Parathyroid adenoma (tissue), 2 donors: ENCODE data around the gene MAGI2.

Experiments
- H2AFZ ChIP-seq: fragments of 300-600 bp; sonication (generic); one replicate; pipeline ENCODE4 v1.7.0; 2017; ENCODE audit warnings: antibody characterized with exemption, mild to moderate bottlenecking
- H3K27ac ChIP-seq: fragments of 300-600 bp; sonication (generic); one replicate; pipeline ENCODE4 v1.7.0; 2017
- H3K27me3 ChIP-seq: fragments of 300-600 bp; sonication (generic); one replicate; pipeline ENCODE4 v1.7.0; 2017; ENCODE audit warnings: low read length; ENCODE audit not compliant: control insufficient read depth, insufficient read depth
- H3K36me3 ChIP-seq: fragments of 300-600 bp; sonication (generic); one replicate; pipeline ENCODE4 v1.7.0; 2017; ENCODE audit warnings: low read length; ENCODE audit not compliant: control insufficient read depth, insufficient read depth
- H3K4me1 ChIP-seq: fragments of 300-600 bp; sonication (generic); one replicate; pipeline ENCODE4 v1.7.0; 2017; ENCODE audit warnings: control low read depth
- H3K4me2 ChIP-seq: fragments of 300-600 bp; sonication (generic); one replicate; pipeline ENCODE4 v1.7.0; 2017; ENCODE audit warnings: low read length
- H3K4me3 ChIP-seq: fragments of 300-600 bp; sonication (generic); one replicate; pipeline ENCODE4 v1.7.0; 2017; ENCODE audit warnings: low read depth, low read length
- H3K79me2 ChIP-seq: fragments of 300-600 bp; sonication (generic); one replicate; pipeline ENCODE4 v1.7.0; 2017; ENCODE audit warnings: control low read depth
- H3K9ac ChIP-seq: fragments of 300-600 bp; sonication (generic); one replicate; pipeline ENCODE4 v1.7.0; 2017; ENCODE audit warnings: mild to moderate bottlenecking
- H3K9me3 ChIP-seq: fragments of 300-600 bp; sonication (generic); one replicate; pipeline ENCODE4 v1.7.0; 2017; ENCODE audit warnings: low read length; ENCODE audit not compliant: control insufficient read depth
- TF ChIP-seq, protein P1 (sequence below): fragments of 300-600 bp; sonication (generic); IDR thresholded peaks from one replicate; pipeline ENCODE4 v1.7.0; 2017; ENCODE audit warnings: antibody characterized with exemption, mild to moderate bottlenecking
- donor health status: primary hyperparathyroidism.

Gene MAGI2

DNA sequence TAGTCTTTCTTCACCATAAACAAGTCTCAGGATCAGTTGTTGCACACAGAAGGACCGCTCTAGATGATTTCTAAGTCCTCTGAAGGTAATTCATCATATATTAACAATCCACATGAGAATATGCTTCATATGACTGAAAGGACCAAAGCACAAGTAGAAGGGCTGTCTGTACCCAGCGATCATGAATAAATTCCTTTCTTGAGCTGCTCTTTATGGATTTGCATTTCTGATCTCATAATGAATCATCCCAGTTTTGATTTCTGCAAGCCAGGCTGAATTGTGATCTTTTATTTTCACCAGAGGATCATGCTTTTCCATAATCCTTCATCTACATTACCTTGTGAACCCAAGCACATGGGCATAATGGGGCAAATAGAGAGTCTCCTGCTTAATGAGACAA lies 675.6 kb downstream of the MAGI2 start:
- no peaks in the 10 kb centered on the region for H3K4me1 ChIP-seq
- H3K4me3 ChIP-seq: no peak overlapping the region
- no peak overlapping the region for H2AFZ ChIP-seq
- no peaks in the 10 kb centered on the region for H3K9me3 ChIP-seq
- H3K4me2 ChIP-seq: no peak overlapping the region
- TF ChIP-seq, protein P1, sequence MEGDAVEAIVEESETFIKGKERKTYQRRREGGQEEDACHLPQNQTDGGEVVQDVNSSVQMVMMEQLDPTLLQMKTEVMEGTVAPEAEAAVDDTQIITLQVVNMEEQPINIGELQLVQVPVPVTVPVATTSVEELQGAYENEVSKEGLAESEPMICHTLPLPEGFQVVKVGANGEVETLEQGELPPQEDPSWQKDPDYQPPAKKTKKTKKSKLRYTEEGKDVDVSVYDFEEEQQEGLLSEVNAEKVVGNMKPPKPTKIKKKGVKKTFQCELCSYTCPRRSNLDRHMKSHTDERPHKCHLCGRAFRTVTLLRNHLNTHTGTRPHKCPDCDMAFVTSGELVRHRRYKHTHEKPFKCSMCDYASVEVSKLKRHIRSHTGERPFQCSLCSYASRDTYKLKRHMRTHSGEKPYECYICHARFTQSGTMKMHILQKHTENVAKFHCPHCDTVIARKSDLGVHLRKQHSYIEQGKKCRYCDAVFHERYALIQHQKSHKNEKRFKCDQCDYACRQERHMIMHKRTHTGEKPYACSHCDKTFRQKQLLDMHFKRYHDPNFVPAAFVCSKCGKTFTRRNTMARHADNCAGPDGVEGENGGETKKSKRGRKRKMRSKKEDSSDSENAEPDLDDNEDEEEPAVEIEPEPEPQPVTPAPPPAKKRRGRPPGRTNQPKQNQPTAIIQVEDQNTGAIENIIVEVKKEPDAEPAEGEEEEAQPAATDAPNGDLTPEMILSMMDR: no peak
- H3K27me3 ChIP-seq: no peaks in the 10 kb centered on the region
- H3K9ac ChIP-seq: no peak overlapping the region
- no peaks in the 10 kb centered on the region for H3K79me2 ChIP-seq
- no peak overlapping the region for H3K27ac ChIP-seq
- H3K36me3 ChIP-seq: no peaks in the 10 kb centered on the region

DNA sequence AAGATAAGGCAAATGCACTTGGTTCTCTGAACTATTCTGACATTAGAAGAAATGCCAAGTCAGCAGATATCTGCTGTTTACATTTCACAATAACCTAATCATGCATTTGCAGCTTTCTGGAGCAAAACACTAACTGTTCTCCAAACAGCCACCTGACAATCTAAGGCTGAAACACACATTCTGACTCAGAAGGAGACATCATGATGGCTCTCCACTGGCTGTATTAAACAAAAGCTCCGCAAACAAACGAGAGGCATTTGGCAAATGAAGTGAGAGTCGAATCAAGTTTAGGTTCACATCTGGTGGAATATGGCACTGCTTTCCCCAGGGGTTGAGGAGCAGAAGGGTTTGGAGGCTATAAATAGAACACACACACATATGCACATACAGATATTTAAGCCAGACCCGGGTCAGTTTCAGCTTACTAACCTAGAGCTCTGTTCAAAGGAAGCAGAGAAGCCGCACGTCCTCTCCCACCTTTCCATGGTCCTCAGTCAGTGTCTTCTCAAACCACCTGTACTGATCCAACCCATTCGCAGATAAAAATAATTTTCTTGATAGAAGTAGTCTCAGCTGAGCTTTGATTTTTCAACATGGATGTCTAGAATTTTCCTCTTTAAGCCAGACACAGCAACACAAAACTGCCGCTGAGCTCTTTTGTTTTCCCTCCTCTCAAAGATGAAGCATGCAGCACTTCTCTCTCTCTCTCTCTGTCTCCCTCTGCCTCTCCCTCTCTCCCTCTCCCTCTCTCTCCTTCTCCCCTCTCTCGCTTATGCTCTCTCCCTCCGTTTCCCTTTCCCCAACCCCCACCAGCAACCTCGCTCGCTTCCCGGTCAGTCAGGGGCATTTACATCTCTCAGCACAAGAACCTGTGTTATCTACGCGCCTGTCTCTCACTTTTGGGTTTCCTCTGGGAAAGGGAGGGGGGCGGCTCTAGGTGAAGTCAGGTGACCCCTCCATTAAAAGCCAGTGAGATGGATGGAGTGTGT lies 682.8 kb downstream of the MAGI2 start:
- no peak overlapping the region for H3K27ac ChIP-seq
- H3K36me3 ChIP-seq: no peaks in the 10 kb centered on the region

DNA sequence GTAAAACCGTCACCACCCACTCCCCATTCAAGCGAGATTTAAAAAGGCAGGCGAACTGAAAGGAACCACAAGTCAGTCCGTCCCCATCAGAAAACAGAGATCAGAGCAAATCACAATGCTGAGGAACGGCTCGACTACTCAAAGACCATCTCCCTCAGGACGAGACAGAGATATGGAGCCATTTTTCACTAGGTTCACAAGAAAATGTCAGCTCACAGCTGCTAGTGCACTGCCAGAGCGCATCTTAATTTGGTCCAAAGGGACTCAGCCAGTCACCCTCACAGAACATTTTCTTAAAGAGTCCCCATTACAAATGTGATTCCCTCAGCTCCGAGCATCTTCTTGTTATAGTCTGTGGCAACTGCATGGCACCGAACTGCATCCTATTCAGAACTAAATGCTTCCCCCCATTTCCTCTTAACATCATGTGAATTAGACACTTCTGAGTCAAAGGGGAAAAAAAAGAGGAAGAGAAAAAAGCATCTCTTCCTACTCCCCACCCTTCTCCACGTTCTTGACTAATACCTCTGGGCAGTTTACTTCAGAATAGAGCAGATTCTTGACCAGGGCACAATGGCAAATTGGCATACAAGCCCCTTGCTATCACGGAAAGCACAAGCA lies 683.9 kb downstream of the MAGI2 start:
- peak overlapping the region; percentile 52 for H2AFZ ChIP-seq
- H3K27me3 ChIP-seq: no peaks in the 10 kb centered on the region
- peak overlapping the region; percentile 69 for H3K4me2 ChIP-seq
- TF ChIP-seq, protein P1: no peak
- no peak overlapping the region for H3K9ac ChIP-seq
- no peaks in the 10 kb centered on the region for H3K79me2 ChIP-seq
- no peaks in the 10 kb centered on the region for H3K36me3 ChIP-seq
- no peaks in the 10 kb centered on the region for H3K9me3 ChIP-seq
- no peaks in the 10 kb centered on the region for H3K4me1 ChIP-seq
- H3K27ac ChIP-seq: no peak overlapping the region
- peak overlapping the region; percentile 28 for H3K4me3 ChIP-seq

More for the DNA sequence above, 682.8 kb downstream of the MAGI2 start:
- peak overlapping the region; percentile 69 for H3K4me2 ChIP-seq
- no peak overlapping the region for H3K9ac ChIP-seq
- peak overlapping the region; percentile 28 for H3K4me3 ChIP-seq
- no peaks in the 10 kb centered on the region for H3K79me2 ChIP-seq
- no peaks in the 10 kb centered on the region for H3K9me3 ChIP-seq
- no peaks in the 10 kb centered on the region for H3K27me3 ChIP-seq
- TF ChIP-seq, protein P1: no peak
- H2AFZ ChIP-seq: peak overlapping the region; percentile 59
- H3K4me1 ChIP-seq: no peaks in the 10 kb centered on the region

DNA sequence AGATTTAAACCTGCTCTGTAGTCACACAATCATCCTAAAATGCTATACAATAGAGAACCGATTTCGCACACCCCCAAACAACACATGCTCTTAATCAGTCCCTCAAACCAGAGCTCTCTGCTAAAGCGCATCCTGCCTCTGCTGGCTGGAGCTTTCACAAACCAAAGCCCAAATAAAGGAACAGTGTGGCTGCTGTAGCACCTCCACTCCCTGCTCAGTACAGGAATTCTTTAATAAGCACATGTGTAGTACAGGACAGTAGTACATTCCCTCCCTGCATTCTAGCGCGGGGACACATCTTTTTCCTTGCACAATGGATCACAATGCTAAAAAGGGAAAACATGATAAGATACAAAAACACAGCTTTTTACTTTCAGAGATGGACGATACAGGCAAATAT lies 684.6 kb downstream of the MAGI2 start:
- Histone ChIP-seq H3K4me1 (no peaks in the 10 kb centered on the region), H3K9me3 (no peaks in the 10 kb centered on the region), H3K79me2 (no peaks in the 10 kb centered on the region), H3K4me3 (no peak overlapping the region), H3K9ac (no peak overlapping the region), H2AFZ (peak overlapping the region; percentile 52), H3K27me3 (no peaks in the 10 kb centered on the region), H3K4me2 (no peak overlapping the region), H3K36me3 (no peaks in the 10 kb centered on the region), H3K27ac (no peak overlapping the region)
- TF ChIP-seq, protein P1: no peak
